Effector memory CD8-positive, alpha-beta T cell (primary cell): ENCODE results near the gene AR.

Experiments
- ATAC-seq: fragments of 150-1000 bp; cut with Tn5 transposase; replicated peaks from 2 replicates; pipeline ENCODE4 v1.10.0; 2021; ENCODE audit warnings: mild to moderate bottlenecking, moderate library complexity
- DNase-seq, 3 experiments: peaks; one replicate each; pipeline ENCODE4 v3.0.0; 2021
- H3K27ac Mint-ChIP-seq, 2 donors: one replicate each; pipeline ENCODE4 v1.8.0; 2022; ENCODE audit warnings: mild to moderate bottlenecking in 2 of 2, mixed read lengths in 2 of 2, moderate library complexity in 2 of 2
- H3K27me3 Mint-ChIP-seq, 2 donors: one replicate each; pipeline ENCODE4 v1.8.0; 2022; ENCODE audit warnings: mixed read lengths in 2 of 2
- H3K36me3 Mint-ChIP-seq: one replicate; pipeline ENCODE4 v1.8.0; 2022; ENCODE audit warnings: mild to moderate bottlenecking, moderate library complexity, mixed read lengths; ENCODE audit not compliant: insufficient read depth
- H3K4me1 Mint-ChIP-seq, 2 donors: one replicate each; pipeline ENCODE4 v1.8.0; 2022; ENCODE audit warnings: low read depth in 2 of 2, mixed read lengths in 2 of 2
- H3K4me3 Mint-ChIP-seq, 2 donors: one replicate each; pipeline ENCODE4 v1.8.0; 2022; ENCODE audit warnings: mild to moderate bottlenecking in 2 of 2, mixed read lengths in 2 of 2, moderate library complexity in 2 of 2
- H3K9me3 Mint-ChIP-seq, 2 donors: one replicate each; pipeline ENCODE4 v1.8.0; 2022; ENCODE audit warnings: mixed read lengths in 2 of 2

Gene AR

GRCh38 chrX:67545036-67545821, 1.4 kb downstream of the AR start:
- Mint-ChIP-seq H3K27me3 (peaks cover 9 to 12% of the 10 kb centered on the region in 2 donors), H3K9me3 (no peaks in the 10 kb centered on the region), H3K4me1 (no peaks in the 10 kb centered on the region), H3K27ac (no peak overlapping the region), H3K4me3 (no peak overlapping the region), H3K36me3 (no peaks in the 10 kb centered on the region)
- ATAC-seq (no peak), DNase-seq (no peak)

- ATAC-seq (no peak), DNase-seq (no peak)
- Mint-ChIP-seq H3K36me3 (no peaks in the 10 kb centered on the region), H3K27me3 (peaks cover 9 to 12% of the 10 kb centered on the region in 2 donors), H3K9me3 (no peaks in the 10 kb centered on the region), H3K27ac (no peak overlapping the region), H3K4me1 (no peaks in the 10 kb centered on the region), H3K4me3 (no peak overlapping the region)
Measured at GRCh38 chrX:67545893-67546495, 2.2 kb downstream of the AR start.

- Mint-ChIP-seq H3K4me1 (no peaks in the 10 kb centered on the region), H3K9me3 (no peaks in the 10 kb centered on the region), H3K36me3 (no peaks in the 10 kb centered on the region), H3K4me3 (no peak overlapping the region), H3K27me3 (peaks cover 9 to 12% of the 10 kb centered on the region in 2 donors), H3K27ac (no peak overlapping the region)
- ATAC-seq (no peak), DNase-seq (no peak)
Measured at GRCh38 chrX:67546496-67547423, 2.9 kb downstream of the AR start.

- ATAC-seq: no peak
- no peaks in the 10 kb centered on the region for H3K9me3 Mint-ChIP-seq
- H3K4me1 Mint-ChIP-seq: no peaks in the 10 kb centered on the region
- no peaks in the 10 kb centered on the region for H3K36me3 Mint-ChIP-seq
- H3K27me3 Mint-ChIP-seq: no peaks in the 10 kb centered on the region
- H3K4me3 Mint-ChIP-seq: no peak overlapping the region
- DNase-seq: no peak
- H3K27ac Mint-ChIP-seq: no peak overlapping the region
Measured at GRCh38 chrX:67555578-67556203, 11.9 kb downstream of the AR start.

- no peaks in the 10 kb centered on the region for H3K9me3 Mint-ChIP-seq
- no peaks in the 10 kb centered on the region for H3K27me3 Mint-ChIP-seq
- no peak for ATAC-seq
- no peak for DNase-seq
- H3K36me3 Mint-ChIP-seq: no peaks in the 10 kb centered on the region
- no peak overlapping the region for H3K4me3 Mint-ChIP-seq
- H3K4me1 Mint-ChIP-seq: no peaks in the 10 kb centered on the region
- H3K27ac Mint-ChIP-seq: no peak overlapping the region
Measured at GRCh38 chrX:67558267-67558666, 14.4 kb downstream of the AR start.

GRCh38 chrX:67563469-67564448, 19.9 kb downstream of the AR start:
- Mint-ChIP-seq H3K27me3 (no peaks in the 10 kb centered on the region), H3K4me3 (no peak overlapping the region), H3K9me3 (no peaks in the 10 kb centered on the region), H3K36me3 (no peaks in the 10 kb centered on the region), H3K27ac (no peak overlapping the region), H3K4me1 (no peaks in the 10 kb centered on the region)
- ATAC-seq: no peak
- no peak for DNase-seq

GRCh38 chrX:67564475-67564874, 20.7 kb downstream of the AR start:
- Mint-ChIP-seq H3K9me3 (peaks cover 0 to 3% of the 10 kb centered on the region in 2 donors), H3K4me3 (no peak overlapping the region), H3K4me1 (no peaks in the 10 kb centered on the region), H3K27ac (no peak overlapping the region), H3K27me3 (no peaks in the 10 kb centered on the region), H3K36me3 (no peaks in the 10 kb centered on the region)
- ATAC-seq (no peak), DNase-seq (no peak)

GRCh38 chrX:67568769-67569168, 24.9 kb downstream of the AR start:
- Mint-ChIP-seq H3K9me3 (peaks cover 0 to 9% of the 10 kb centered on the region in 2 donors), H3K4me3 (no peak overlapping the region), H3K27ac (no peak overlapping the region), H3K4me1 (no peaks in the 10 kb centered on the region), H3K36me3 (no peaks in the 10 kb centered on the region), H3K27me3 (no peaks in the 10 kb centered on the region)
- ATAC-seq: no peak
- DNase-seq: no peak

- H3K27me3 Mint-ChIP-seq: no peaks in the 10 kb centered on the region
- DNase-seq (no peak), ATAC-seq (no peak)
- H3K27ac Mint-ChIP-seq: no peak overlapping the region
- H3K9me3 Mint-ChIP-seq: peaks cover 0 to 9% of the 10 kb centered on the region in 2 donors
- no peaks in the 10 kb centered on the region for H3K4me1 Mint-ChIP-seq
- no peaks in the 10 kb centered on the region for H3K36me3 Mint-ChIP-seq
- H3K4me3 Mint-ChIP-seq: no peak overlapping the region
Measured at GRCh38 chrX:67570839-67571238, 27.0 kb downstream of the AR start.

- ATAC-seq: no peak
- no peak overlapping the region for H3K27ac Mint-ChIP-seq
- DNase-seq: no peak
- H3K4me1 Mint-ChIP-seq: no peaks in the 10 kb centered on the region
- H3K4me3 Mint-ChIP-seq: no peak overlapping the region
- H3K36me3 Mint-ChIP-seq: no peaks in the 10 kb centered on the region
- peaks cover 0 to 4% of the 10 kb centered on the region in 2 donors for H3K9me3 Mint-ChIP-seq
- no peaks in the 10 kb centered on the region for H3K27me3 Mint-ChIP-seq
Measured at GRCh38 chrX:67574696-67575095, 30.9 kb downstream of the AR start.

GRCh38 chrX:67582436-67582835, 38.6 kb downstream of the AR start:
- H3K4me3 Mint-ChIP-seq: no peak overlapping the region
- DNase-seq: no peak
- no peak for ATAC-seq
- no peaks in the 10 kb centered on the region for H3K4me1 Mint-ChIP-seq
- no peak overlapping the region for H3K27ac Mint-ChIP-seq
- peaks cover 0 to 2% of the 10 kb centered on the region in 2 donors for H3K9me3 Mint-ChIP-seq
- H3K27me3 Mint-ChIP-seq: no peaks in the 10 kb centered on the region
- no peaks in the 10 kb centered on the region for H3K36me3 Mint-ChIP-seq

GRCh38 chrX:67583171-67583570, 39.4 kb downstream of the AR start:
- Mint-ChIP-seq H3K27me3 (no peaks in the 10 kb centered on the region), H3K4me3 (no peak overlapping the region), H3K36me3 (no peaks in the 10 kb centered on the region), H3K4me1 (no peaks in the 10 kb centered on the region), H3K9me3 (peaks cover 0 to 2% of the 10 kb centered on the region in 2 donors), H3K27ac (no peak overlapping the region)
- DNase-seq (no peak), ATAC-seq (no peak)
